Stimulated activated effector memory CD8-positive, alpha-beta T cell treated with anti-CD3 and anti-CD28 coated beads, Interleukin-12 subunit alpha, Interleukin-12 subunit beta, amount 100 ng/mL, for 72 hours (primary cell): Measurements from ENCODE around the gene DCAF17.

Experiments used
- ATAC-seq: fragments of 150-1000 bp; cut with Tn5 transposase; 2 replicates; pipeline ENCODE4 v1.10.0; 2021
- DNase-seq, 2 donors: peaks; one replicate each; pipeline ENCODE4 v3.0.0; 2021 to 2022; ENCODE audit warnings: low spot score in 2 of 2
- H3K27ac Mint-ChIP-seq: one replicate; pipeline ENCODE4 v1.8.0; 2022; ENCODE audit warnings: mild to moderate bottlenecking, mixed read lengths
- H3K36me3 Mint-ChIP-seq: one replicate; pipeline ENCODE4 v1.8.0; 2022; ENCODE audit warnings: mild to moderate bottlenecking, mixed read lengths
- H3K4me1 Mint-ChIP-seq: one replicate; pipeline ENCODE4 v1.8.0; 2022; ENCODE audit warnings: mixed read lengths
- H3K4me3 Mint-ChIP-seq: one replicate; pipeline ENCODE4 v1.8.0; 2022; ENCODE audit warnings: mild to moderate bottlenecking, mixed read lengths
- H3K9me3 Mint-ChIP-seq: one replicate; pipeline ENCODE4 v1.8.0; 2022; ENCODE audit warnings: mixed read lengths

DCAF17 gene

DNA sequence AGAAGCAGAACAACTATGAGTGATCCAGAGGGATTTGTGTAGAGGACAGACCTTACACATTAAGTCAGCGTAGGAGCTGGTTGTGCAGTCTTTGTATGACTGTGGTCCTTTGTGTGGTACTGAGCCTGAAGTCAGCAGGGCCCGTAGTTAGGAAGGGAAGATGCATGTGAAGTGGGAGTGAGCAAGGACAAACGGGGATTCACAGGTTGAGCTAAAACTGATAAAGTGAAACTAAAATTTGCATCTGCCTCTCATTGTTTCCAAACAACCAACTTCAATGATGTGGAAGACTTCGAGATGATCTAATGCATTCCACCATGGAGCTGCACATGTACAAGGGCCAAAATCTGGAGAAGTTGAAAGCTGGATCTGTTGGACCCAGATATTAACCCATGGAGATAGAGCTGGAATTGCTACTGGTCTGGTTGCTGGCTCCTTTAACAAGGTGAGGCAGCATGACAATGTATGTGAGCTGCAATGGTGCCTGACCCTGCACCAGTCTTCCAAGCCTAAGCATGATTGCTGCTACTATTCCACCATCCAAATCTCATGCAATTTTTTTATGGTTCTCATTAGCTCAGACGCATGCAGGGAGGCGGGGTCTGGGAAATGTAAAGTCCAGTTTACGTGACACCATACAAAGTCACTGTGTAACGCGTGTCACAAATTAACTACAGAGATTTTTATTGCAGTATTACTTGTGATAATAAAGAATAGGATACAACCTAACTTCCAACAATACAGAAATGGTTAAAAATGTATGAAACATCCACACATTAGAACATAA is 76.1 kb downstream of the DCAF17 start:
- Mint-ChIP-seq H3K36me3 (no peaks in the 10 kb centered on the region), H3K4me3 (no peak overlapping the region), H3K9me3 (no peaks in the 10 kb centered on the region), H3K27ac (no peak overlapping the region), H3K4me1 (peaks cover 7% of the 10 kb centered on the region)
- ATAC-seq (peak; percentile 51), DNase-seq (no peak)

DNA sequence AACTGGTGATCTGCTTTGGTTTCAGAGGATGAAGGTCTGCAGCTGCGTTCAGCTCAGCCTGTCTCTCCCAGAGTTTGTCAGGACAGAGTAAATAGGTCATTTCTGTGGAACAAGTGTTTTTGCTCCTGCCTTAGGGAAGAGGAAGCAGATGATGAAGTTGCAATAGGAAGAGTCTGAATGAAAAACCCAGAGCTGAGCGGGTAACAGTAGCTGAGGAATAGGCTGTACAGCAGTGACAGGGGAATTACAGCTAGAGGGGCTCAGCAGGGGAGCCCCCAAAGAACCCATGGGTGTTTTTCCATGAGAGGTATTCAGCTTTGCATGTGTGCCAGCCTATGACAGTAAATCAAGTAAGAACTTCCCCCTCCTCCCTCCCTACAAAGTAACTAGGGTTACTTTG is 78.0 kb downstream of the DCAF17 start:
- no peak overlapping the region for H3K27ac Mint-ChIP-seq
- H3K36me3 Mint-ChIP-seq: no peaks in the 10 kb centered on the region
- H3K4me3 Mint-ChIP-seq: no peak overlapping the region
- no peaks in the 10 kb centered on the region for H3K9me3 Mint-ChIP-seq
- peaks cover 7% of the 10 kb centered on the region for H3K4me1 Mint-ChIP-seq
- ATAC-seq (no peak), DNase-seq (no peak)

DNA sequence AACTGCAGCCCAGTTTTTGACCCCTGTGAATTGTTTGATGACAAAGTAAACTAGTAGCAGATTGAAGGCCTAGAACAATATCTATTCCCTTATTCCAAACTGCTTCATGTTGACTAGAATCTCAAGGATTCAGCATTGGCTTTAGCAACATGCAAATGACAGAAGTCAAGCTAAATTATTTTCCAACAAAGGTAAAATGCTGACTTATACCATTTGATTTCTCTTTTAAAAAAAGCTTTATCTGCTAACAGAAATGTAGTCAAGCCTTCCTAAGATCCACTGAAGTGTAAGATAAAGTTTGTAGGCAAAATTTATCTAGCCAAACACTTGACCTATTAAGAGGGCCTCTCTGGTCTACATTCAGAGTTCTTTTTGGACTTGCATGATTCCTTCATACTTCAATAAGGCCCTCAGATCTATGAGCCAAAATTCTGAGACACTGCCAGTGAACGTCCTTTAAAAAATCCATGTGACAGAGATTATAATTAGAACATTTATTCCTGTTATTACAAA is 78.7 kb downstream of the DCAF17 start:
- no peaks in the 10 kb centered on the region for H3K36me3 Mint-ChIP-seq
- ATAC-seq (no peak), DNase-seq (no peak)
- H3K27ac Mint-ChIP-seq: no peak overlapping the region
- H3K4me3 Mint-ChIP-seq: no peak overlapping the region
- H3K4me1 Mint-ChIP-seq: peaks cover 7% of the 10 kb centered on the region
- no peaks in the 10 kb centered on the region for H3K9me3 Mint-ChIP-seq

DNA sequence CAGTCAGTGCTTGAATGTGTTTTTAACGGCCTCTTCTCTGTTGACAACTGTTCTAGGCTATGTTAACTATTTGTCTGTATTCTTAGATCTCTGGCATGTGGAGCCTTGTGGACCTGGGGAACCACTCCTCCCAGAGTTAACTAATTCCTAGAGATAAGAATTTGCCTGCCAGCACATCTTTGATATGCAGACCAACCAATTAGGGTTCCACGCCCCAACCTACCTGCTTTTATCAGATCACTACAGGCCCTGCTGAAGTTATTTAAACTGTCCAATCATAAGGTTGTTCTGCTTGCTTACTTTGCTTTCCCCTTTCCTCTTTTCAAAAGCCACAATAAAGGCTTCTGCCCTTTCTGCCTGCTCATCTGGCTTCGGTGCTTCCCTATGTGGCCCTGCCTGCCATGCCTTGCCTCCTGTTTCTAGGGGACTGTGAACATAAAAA is 79.7 kb downstream of the DCAF17 start:
- no peak for ATAC-seq
- Mint-ChIP-seq H3K4me1 (peaks cover 7% of the 10 kb centered on the region), H3K9me3 (no peaks in the 10 kb centered on the region), H3K36me3 (no peaks in the 10 kb centered on the region), H3K4me3 (no peak overlapping the region), H3K27ac (no peak overlapping the region)
- no peak for DNase-seq

DNA sequence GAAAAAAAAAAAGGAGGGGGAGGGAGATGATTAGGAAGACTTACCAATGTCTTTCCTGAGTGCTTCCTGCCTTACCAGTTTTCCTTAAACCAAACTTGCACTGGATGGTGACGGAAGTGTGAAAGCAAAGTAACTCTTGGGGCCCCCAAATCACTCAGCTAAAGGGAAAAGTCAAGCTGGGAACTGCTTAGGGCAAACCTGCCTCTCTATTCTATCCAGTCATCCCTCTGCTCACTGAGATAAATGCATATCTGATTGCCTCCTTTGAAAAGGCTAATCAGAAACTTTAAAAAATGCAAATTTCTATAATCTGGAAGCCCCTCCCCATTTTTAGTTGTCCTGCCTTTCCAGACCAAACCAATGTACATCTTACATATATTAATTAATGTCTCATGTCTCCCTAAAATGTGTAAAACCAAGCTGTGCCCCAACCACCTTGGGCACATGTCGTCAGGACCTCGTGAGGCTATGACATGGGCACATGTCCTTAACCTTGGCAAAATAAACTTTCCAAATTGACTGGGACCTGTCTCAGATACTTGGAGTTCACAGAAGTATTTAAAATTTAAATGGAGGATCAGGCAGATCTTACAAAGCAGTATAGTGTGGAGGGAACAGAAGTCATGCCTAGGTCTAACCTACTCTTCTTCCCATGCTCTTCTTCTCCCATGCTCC is 81.0 kb downstream of the DCAF17 start:
- Mint-ChIP-seq H3K9me3 (no peaks in the 10 kb centered on the region), H3K4me3 (no peak overlapping the region), H3K36me3 (no peaks in the 10 kb centered on the region), H3K4me1 (peaks cover 2% of the 10 kb centered on the region), H3K27ac (no peak overlapping the region)
- DNase-seq: no peak
- no peak for ATAC-seq

DNA sequence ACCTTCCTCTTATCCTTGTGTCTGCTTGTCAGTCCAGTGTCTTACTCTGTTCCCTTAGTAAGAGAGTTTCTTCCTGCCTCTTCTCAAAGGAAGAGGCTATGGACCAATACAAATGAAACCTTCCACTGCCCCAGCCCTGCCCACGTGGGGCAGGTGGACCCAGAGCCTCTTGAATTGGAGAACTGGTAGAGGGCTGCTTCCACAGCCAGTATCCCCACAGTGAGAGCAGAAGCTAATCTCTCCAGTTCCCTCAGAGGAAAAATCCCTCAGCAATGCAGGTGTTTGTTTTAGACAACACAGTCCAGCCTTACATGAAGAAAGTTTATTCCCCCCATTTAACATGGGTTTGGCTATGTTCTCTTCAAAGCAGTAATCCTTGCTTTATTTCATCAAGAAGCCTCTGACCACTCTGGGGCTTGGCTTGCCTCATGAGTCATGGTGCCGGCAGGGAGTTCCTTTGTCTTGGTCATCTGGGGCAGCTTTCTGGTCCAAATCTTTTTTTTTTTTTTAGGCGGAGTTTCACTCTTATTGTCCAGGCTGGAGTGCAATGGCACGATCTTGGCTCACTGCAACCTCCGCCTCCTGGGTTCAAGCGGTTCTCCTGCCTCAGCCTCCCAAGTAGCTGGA is 81.8 kb downstream of the DCAF17 start:
- no peaks in the 10 kb centered on the region for H3K9me3 Mint-ChIP-seq
- no peak overlapping the region for H3K27ac Mint-ChIP-seq
- H3K36me3 Mint-ChIP-seq: no peaks in the 10 kb centered on the region
- no peak for ATAC-seq
- no peaks in the 10 kb centered on the region for H3K4me1 Mint-ChIP-seq
- no peak for DNase-seq
- H3K4me3 Mint-ChIP-seq: no peak overlapping the region

DNA sequence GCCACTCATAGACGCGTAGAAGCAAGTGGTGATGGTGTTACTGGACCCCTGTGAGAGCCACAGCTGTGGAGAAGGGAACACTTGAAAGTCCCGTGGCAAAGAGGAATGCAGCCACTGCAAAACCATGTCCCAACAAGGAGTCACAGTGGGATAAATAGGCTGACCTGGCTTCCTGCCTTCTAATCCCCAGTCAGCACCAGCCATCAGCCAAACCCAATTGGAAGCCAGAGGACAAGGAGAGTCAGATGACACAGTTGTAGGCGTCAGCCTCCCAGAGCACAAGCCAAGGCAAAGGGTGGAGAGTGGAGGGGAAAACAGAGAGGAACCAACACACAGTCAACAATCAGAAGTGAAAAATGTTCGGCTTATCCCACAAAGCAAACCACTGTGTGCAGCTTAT is 82.8 kb downstream of the DCAF17 start:
- DNase-seq: no peak
- no peaks in the 10 kb centered on the region for H3K36me3 Mint-ChIP-seq
- peaks cover 2% of the 10 kb centered on the region for H3K4me1 Mint-ChIP-seq
- H3K27ac Mint-ChIP-seq: no peak overlapping the region
- H3K9me3 Mint-ChIP-seq: no peaks in the 10 kb centered on the region
- no peak overlapping the region for H3K4me3 Mint-ChIP-seq
- ATAC-seq: no peak

DNA sequence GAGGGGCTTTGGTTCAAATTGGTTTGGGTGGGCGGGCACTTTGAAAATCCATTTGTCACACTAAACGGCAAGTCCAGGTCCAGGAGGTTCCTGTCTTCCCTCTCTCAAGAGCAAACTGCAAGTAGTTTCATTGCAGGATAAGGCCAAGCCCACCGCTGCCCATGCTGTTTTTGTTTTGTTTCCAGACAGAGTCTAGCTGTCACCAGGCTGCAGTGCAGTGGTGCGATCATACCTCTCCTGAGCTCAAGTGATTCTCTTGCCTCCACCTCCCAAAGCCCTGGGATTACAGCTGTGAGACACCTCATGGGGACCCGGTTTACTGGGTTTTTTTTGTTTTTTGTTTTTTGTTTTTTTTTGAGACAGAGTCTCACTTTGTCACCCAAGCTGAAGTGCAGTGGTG is 86.4 kb downstream of the DCAF17 start:
- Mint-ChIP-seq H3K36me3 (no peaks in the 10 kb centered on the region), H3K27ac (no peak overlapping the region), H3K4me3 (no peak overlapping the region), H3K9me3 (no peaks in the 10 kb centered on the region), H3K4me1 (peaks cover 10% of the 10 kb centered on the region)
- no peak for ATAC-seq
- DNase-seq: no peak

DNA sequence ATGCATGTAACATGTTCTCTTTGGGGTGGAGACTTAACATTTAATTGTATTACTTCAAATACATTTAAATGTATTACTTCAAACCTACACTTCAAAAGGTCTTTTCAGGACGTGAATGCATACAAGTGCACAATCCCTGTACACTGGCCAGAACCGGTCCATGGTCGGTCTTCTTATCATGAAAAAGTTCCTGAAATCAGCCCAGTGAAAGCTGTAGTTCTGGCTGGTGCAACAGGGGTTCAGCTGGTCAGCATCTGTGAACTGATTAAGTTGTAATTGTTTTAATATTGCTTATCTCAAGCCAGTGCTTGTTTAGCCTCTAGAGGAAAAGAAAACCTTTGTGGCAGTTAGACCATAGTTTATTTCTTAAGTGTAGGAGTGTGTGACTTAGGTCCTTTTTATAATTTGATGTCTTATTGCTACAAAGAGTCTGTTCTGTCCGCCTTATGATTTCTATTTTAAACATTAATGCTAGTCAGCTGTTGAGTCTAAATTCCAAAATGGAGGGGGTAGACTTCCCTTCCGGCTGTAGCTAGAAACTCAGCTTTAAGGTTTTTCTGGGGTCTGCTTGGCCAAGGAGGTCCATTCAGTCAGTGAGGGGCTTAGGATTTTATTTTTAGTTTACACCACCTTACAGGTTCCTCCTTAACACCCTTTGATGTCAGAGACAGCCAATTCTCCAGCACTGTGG is 87.5 kb downstream of the DCAF17 start:
- H3K27ac Mint-ChIP-seq: no peak overlapping the region
- H3K4me1 Mint-ChIP-seq: peaks cover 10% of the 10 kb centered on the region
- DNase-seq: no peak
- no peak for ATAC-seq
- H3K4me3 Mint-ChIP-seq: peak overlapping the region; percentile 74
- H3K36me3 Mint-ChIP-seq: no peaks in the 10 kb centered on the region
- H3K9me3 Mint-ChIP-seq: no peaks in the 10 kb centered on the region

DNA sequence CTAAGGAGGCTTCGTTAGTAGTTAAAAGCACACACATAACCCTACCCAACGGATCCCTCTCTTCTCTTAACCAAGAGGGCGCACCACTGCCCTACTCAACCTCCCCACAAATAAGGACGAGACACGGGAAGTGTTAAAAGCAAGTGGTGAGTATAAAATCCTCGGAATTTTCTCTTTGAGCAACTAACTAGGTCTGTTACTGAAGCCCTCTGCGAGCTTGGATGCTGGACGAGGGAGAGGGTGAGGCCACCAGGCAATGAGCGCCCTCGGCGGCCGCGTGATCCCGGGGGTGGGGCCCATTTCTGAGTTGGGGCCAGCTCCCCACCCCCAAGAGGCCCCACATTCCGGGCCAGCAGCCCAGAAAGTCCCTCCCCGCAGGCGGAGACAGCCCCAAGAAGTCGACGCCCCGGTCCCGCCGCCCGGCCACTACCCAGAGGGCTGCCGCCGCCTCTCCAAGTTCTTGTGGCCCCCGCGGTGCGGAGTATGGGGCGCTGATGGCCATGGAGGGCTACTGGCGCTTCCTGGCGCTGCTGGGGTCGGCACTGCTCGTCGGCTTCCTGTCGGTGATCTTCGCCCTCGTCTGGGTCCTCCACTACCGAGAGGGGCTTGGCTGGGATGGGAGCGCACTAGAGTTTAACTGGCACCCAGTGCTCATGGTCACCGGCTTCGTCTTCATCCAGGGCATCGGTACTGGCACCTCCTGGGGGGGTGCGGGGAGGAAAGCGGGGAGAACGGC is 88.2 kb downstream of the DCAF17 start, which contains the start of gene CYBRD1:
Gene CYBRD1, plus strand, starts transcription at position 423 of the 736 bp plus-strand sequence. Its CDS starts 72 bp downstream, at position 495.
- Mint-ChIP-seq H3K4me3 (peak within 1 kb of the TSS; percentile 74), H3K36me3 (no peaks in the 10 kb centered on the region), H3K4me1 (peaks cover 10% of the 10 kb centered on the region), H3K27ac (no peak within 1 kb of the TSS), H3K9me3 (no peaks in the 10 kb centered on the region)
- ATAC-seq (peak; percentile 60), DNase-seq (peak; percentile 5 to 55)

DNA sequence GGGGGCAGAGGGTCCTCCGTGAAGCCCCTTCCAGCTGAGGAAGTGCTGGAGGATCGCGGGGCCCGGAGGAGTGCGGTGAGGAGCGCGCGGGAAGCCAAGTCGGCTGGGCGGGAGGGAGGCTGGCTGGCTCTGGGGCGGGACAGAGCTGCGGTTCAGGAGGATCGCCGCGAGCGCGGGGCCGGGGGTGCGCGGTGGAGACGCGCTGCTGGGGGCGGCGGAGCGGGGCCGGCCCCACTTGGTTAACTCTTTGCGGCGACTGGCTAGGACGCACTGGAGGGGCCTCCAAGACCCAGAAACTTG is 88.7 kb downstream of the DCAF17 start:
- peak overlapping the region; percentile 74 for H3K4me3 Mint-ChIP-seq
- no peaks in the 10 kb centered on the region for H3K9me3 Mint-ChIP-seq
- DNase-seq (peak in 1 of 2 donors; percentile 55), ATAC-seq (peak; percentile 61)
- H3K4me1 Mint-ChIP-seq: peaks cover 10% of the 10 kb centered on the region
- H3K27ac Mint-ChIP-seq: no peak overlapping the region
- no peaks in the 10 kb centered on the region for H3K36me3 Mint-ChIP-seq

DNA sequence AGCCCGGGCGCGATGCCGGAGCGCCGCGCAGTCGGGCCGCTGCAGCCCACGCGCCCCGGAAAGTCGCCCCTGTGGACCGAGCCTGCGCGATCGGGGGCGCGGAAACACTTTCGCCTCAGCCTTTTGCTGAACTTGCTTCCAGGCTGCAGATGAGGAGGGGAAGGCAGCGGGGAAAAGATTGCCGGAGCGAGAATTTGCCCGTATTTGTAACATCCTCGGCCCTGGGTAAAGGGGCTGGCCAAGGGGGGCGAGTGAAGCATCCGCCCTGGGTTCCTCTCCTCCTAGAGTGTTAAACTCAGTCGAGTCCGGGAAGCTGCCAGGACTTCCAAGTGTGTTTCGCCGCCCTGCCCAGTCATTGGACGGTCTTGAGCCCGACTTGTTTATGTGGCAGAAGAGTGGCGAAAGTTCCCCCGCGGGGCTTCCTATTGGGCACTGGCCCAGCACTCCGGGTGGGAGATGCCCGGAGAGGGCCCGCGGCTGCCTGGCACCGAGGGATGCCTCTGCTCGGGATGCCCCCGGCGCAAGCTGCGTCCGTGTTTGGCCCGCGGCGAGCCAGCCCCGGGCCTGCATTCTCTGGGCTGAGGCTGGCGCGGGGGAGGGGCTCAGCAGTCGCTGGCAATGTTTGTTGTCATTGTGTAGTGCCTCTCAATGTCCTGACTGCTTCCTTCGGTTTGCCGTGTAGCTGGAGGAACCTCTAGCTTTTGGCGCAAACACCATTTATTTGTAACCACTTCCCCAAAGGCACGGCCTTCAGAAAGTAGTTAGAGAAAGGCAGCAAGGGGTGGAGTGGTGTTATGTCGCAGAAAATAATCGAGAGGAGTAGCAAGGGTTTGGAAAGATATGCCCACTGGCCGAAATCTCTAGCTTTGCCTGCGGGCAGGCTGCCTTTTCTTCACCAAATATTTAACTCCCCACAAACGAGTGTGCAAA is 89.3 kb downstream of the DCAF17 start:
- ATAC-seq (peak; percentile 53), DNase-seq (peak; percentile 3 to 56)
- peak overlapping the region; percentile 74 for H3K4me3 Mint-ChIP-seq
- no peaks in the 10 kb centered on the region for H3K36me3 Mint-ChIP-seq
- no peak overlapping the region for H3K27ac Mint-ChIP-seq
- peaks cover 10% of the 10 kb centered on the region for H3K4me1 Mint-ChIP-seq
- no peaks in the 10 kb centered on the region for H3K9me3 Mint-ChIP-seq

DNA sequence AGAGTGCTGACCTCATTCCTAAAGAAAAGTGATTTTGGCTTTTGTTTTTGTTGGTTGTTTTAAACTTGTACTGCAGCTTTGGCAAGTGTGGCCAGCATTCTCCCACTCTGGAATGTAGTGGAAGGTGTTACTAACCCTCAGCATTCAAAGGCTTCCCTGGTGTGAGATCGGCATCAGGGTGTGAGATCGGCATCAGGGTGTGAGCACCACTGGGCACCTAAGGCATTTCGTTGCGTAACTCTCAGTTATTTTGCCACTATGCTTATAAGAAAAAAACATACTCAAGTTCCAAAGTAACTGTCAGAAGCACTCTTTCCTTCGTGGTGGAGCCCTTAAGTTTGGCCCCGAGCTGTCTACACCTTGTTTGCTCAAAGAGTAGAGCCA is 90.0 kb downstream of the DCAF17 start:
- H3K9me3 Mint-ChIP-seq: no peaks in the 10 kb centered on the region
- no peak for DNase-seq
- H3K4me1 Mint-ChIP-seq: peaks cover 10% of the 10 kb centered on the region
- H3K4me3 Mint-ChIP-seq: peak overlapping the region; percentile 74
- no peaks in the 10 kb centered on the region for H3K36me3 Mint-ChIP-seq
- no peak overlapping the region for H3K27ac Mint-ChIP-seq
- ATAC-seq: no peak

DNA sequence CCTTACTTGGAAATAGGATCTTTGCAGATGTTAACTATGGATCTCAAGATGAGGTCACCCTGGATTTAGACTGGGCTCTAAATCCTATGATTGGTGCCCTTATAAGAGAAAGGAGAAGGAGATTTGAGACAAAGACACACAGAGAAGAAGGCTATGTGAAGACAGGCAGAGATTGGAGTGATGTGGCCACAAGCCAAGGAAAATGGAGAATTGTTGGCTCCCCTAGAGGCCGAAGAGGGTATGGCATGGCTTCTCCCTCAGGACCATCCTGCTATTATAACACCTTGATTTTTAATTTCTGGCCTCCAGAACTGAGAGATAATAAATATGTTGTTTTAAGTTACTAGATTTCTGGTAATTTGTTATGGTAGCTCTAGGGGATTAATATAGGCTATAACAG is 95.9 kb downstream of the DCAF17 start:
- DNase-seq (peak in 1 of 2 donors; percentile 53), ATAC-seq (no peak)
- Mint-ChIP-seq H3K27ac (no peak overlapping the region), H3K4me3 (no peak overlapping the region), H3K36me3 (no peaks in the 10 kb centered on the region), H3K9me3 (peaks cover 4% of the 10 kb centered on the region), H3K4me1 (no peaks in the 10 kb centered on the region)
